Neural progenitor cell (in vitro differentiated cells): ENCODE data around the gene HES6.

Experiments
- EZH2 ChIP-seq: fragments of 200-600 bp; sonication (generic); IDR thresholded peaks from 2 replicates; pipeline ENCODE4 v1.6.1; 2017; ENCODE audit warnings: antibody characterized with exemption, mild to moderate bottlenecking, moderate library complexity
- EZH2phosphoT487 ChIP-seq: fragments of 200-600 bp; sonication (generic); IDR thresholded peaks from 2 replicates; pipeline ENCODE4 v1.6.1; 2017; ENCODE audit warnings: antibody characterized with exemption
- TF ChIP-seq, protein P1 (sequence below): fragments of 200-600 bp; sonication (generic); IDR thresholded peaks from 2 replicates; pipeline ENCODE4 v1.5.1; 2017; ENCODE audit warnings: antibody characterized with exemption, mild to moderate bottlenecking

DNA sequence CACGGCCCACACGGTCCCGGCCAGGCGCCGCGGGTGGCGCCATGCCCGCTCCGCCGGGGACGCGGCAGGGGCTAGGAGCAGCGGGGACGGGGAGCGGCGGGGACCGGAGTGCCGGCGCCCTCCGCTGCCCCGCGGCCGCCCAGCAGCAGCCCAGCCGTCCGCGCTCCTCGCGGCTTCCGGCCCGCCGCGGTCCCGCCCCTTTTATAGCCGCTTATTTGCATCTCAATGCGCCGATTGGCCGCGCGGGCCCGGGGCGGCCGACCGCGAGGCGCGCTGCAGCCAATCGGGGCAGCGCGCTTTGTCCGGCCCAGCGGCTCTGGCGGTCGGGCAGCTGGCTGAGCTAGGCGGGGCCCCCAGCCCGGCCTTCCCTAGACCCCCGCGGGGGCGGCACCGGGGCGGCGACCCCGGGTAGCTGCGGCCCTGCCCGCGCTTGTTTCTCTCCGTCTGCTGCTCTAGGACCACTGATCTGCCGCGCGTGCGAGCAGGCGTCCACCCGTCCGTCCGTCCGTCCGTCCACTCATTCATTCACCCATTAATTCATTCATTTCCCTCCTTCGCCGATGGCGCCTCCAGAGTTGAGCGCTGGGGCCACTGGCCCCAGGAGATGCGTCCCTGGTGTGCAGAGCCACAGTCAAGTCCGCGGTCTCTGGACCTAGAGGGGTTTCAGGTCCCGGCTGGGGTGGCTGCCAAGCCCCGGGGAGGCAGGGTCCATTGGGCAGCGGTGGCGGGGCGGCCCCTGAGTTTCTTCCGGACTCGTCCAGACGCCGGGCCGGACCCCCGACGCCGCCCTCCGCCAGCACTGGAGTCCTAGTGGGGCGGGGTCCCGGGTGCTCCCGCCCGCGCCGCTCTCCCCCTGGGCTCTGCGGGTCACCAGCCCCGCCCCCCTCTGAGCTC, at the start of gene HES6:
- TF ChIP-seq EZH2 (no peak), EZH2phosphoT487 (no peak)
- TF ChIP-seq, protein P1, sequence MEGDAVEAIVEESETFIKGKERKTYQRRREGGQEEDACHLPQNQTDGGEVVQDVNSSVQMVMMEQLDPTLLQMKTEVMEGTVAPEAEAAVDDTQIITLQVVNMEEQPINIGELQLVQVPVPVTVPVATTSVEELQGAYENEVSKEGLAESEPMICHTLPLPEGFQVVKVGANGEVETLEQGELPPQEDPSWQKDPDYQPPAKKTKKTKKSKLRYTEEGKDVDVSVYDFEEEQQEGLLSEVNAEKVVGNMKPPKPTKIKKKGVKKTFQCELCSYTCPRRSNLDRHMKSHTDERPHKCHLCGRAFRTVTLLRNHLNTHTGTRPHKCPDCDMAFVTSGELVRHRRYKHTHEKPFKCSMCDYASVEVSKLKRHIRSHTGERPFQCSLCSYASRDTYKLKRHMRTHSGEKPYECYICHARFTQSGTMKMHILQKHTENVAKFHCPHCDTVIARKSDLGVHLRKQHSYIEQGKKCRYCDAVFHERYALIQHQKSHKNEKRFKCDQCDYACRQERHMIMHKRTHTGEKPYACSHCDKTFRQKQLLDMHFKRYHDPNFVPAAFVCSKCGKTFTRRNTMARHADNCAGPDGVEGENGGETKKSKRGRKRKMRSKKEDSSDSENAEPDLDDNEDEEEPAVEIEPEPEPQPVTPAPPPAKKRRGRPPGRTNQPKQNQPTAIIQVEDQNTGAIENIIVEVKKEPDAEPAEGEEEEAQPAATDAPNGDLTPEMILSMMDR = no peak
